K562 (cell line): Measurements from ENCODE around the gene PPP2R5A. TPM values are rescaled to one million over a fixed set of nuclear protein-coding genes. Genes with fewer than 3 reads are reported as not detected.

Experiments used
- ARID2 ChIP-seq: fragments of 450-650 bp; IDR thresholded peaks from 2 replicates; pipeline ENCODE4 v1.6.1; 2017; ENCODE audit warnings: antibody characterized with exemption, mild to moderate bottlenecking
- CCAR2 ChIP-seq: fragments of 200-400 bp; formaldehyde crosslinking; IDR thresholded peaks from 2 replicates; pipeline ENCODE4 v1.6.1; 2017; ENCODE audit warnings: mild to moderate bottlenecking, low read depth, low read length
- EGR1 ChIP-seq: fragments of 450-650 bp; conservative IDR thresholded peaks from 2 replicates; pipeline ENCODE4 v1.6.1; 2017; ENCODE audit warnings: mild to moderate bottlenecking
- EP400 ChIP-seq: fragments of 450-650 bp; IDR thresholded peaks from 2 replicates; pipeline ENCODE4 v1.6.1; 2017; ENCODE audit warnings: antibody characterized with exemption, mild to moderate bottlenecking, moderate library complexity
- FOXJ3 ChIP-seq: sonication (generic); formaldehyde crosslinking; IDR thresholded peaks from 2 replicates; pipeline ENCODE4 v1.4.0; 2020; ENCODE audit warnings: mild to moderate bottlenecking, missing genetic modification reagents
- GATAD2A ChIP-seq: fragments of 450-650 bp; IDR thresholded peaks from 2 replicates; pipeline ENCODE4 v1.6.1; 2017
- GTF2E2 ChIP-seq: fragments of 200-800 bp; sonication (Bioruptor generic); IDR thresholded peaks from 2 replicates; pipeline ENCODE4 v1.6.1; 2016; ENCODE audit warnings: missing genetic modification characterization, missing compliant biosample characterization
- HOMEZ ChIP-seq: fragments of 250-450 bp; sonication (Bioruptor Pico); IDR thresholded peaks from 2 replicates; pipeline ENCODE4 v1.4.0; 2020; ENCODE audit warnings: mild to moderate bottlenecking, moderate library complexity
- LEF1 ChIP-seq: fragments of 450-650 bp; IDR thresholded peaks from 2 replicates; pipeline ENCODE4 v1.6.1; 2016; ENCODE audit warnings: mild to moderate bottlenecking
- MAZ ChIP-seq, 2 experiments: fragments of 450-650 bp in 1 of 2; sonication (generic) in 1 of 2; formaldehyde crosslinking; IDR thresholded peaks in 1 of 2; conservative IDR thresholded peaks in 1 of 2; 2 replicates each; pipeline versions ENCODE4 v1.4.0 to v1.5.0; 2020; ENCODE audit warnings: mild to moderate bottlenecking in 1 of 2, missing genetic modification reagents in 1 of 2
- MBD2 ChIP-seq: sonication (generic); IDR thresholded peaks from 2 replicates; pipeline ENCODE4 v1.6.1; 2016; ENCODE audit warnings: low read depth, borderline replicate concordance
- MEF2D ChIP-seq: conservative IDR thresholded peaks from 2 replicates; pipeline ENCODE4 v1.6.1; 2016; ENCODE audit warnings: low read depth, missing genetic modification characterization, missing compliant biosample characterization
- NCOA6 ChIP-seq: fragments of 450-650 bp; IDR thresholded peaks from 2 replicates; pipeline ENCODE4 v1.6.1; 2017; ENCODE audit warnings: mild to moderate bottlenecking
- NFE2L1 ChIP-seq: fragments of 450-650 bp; IDR thresholded peaks from 2 replicates; pipeline ENCODE4 v1.6.1; 2016; ENCODE audit warnings: missing genetic modification characterization, low read depth, mild to moderate bottlenecking, missing compliant biosample characterization, moderate library complexity, borderline replicate concordance
- NR4A1 ChIP-seq, 2 experiments: fragments of 250-450 bp in 1 of 2; fragments of 450-650 bp in 1 of 2; sonication (Bioruptor Pico) in 1 of 2; IDR thresholded peaks; 2 replicates each; pipeline versions ENCODE4 v1.4.0 to v1.6.1; 2016 to 2020; ENCODE audit warnings: mild to moderate bottlenecking in 2 of 2, missing compliant biosample characterization in 1 of 2, missing genetic modification characterization in 1 of 2, moderate library complexity in 1 of 2
- PHTF2 ChIP-seq: fragments of 250-450 bp; sonication (Bioruptor Pico); IDR thresholded peaks from 2 replicates; pipeline ENCODE4 v1.5.0; 2021; ENCODE audit warnings: mild to moderate bottlenecking
- PRMT5 ChIP-seq: sonication (generic); formaldehyde crosslinking; IDR thresholded peaks from 2 replicates; pipeline ENCODE4 v1.5.0; 2020; ENCODE audit warnings: missing genetic modification reagents
- RB1 ChIP-seq: fragments of 450-650 bp; IDR thresholded peaks from 2 replicates; pipeline ENCODE4 v1.6.1; 2017; ENCODE audit warnings: low read depth, mild to moderate bottlenecking
- SIX5 ChIP-seq, 2 experiments: IDR thresholded peaks; 2 replicates each; pipeline ENCODE4 v1.6.1; 2011; ENCODE audit warnings: low read length in 2 of 2, borderline replicate concordance in 1 of 2, low read depth in 1 of 2, mild to moderate bottlenecking in 1 of 2, moderate library complexity in 1 of 2; ENCODE audit not compliant: insufficient read depth in 1 of 2
- SMARCC2 ChIP-seq: fragments of 450-650 bp; IDR thresholded peaks from 2 replicates; pipeline ENCODE4 v1.6.1; 2017; ENCODE audit warnings: antibody characterized with exemption, moderate library complexity, mild to moderate bottlenecking, low read depth
- SMC3 ChIP-seq: conservative IDR thresholded peaks from 2 replicates; pipeline ENCODE4 v1.6.1; 2011; ENCODE audit warnings: low read depth, low read length, improper control_type of control experiment; ENCODE audit not compliant: insufficient read depth
- THRB ChIP-seq: fragments of 450-650 bp; formaldehyde crosslinking; conservative IDR thresholded peaks from 2 replicates; pipeline ENCODE4 v1.4.0; 2022; ENCODE audit warnings: mild to moderate bottlenecking, missing genetic modification characterization
- ZNF253 ChIP-seq: fragments of 250-450 bp; sonication (Bioruptor Pico); conservative IDR thresholded peaks from 2 replicates; pipeline ENCODE4 v1.6.1; 2021; ENCODE audit warnings: mild to moderate bottlenecking
- ZNF436 ChIP-seq: fragments of 250-450, 450-650 bp; sonication (Bioruptor Pico); formaldehyde crosslinking; IDR thresholded peaks from 2 replicates; pipeline ENCODE4 v1.7.0; 2020; ENCODE audit warnings: mild to moderate bottlenecking
- ZNF449 ChIP-seq: fragments of 250-450 bp; sonication (Bioruptor Pico); IDR thresholded peaks from 2 replicates; pipeline ENCODE4 v1.8.0; 2022; ENCODE audit warnings: moderate library complexity, mild to moderate bottlenecking, inconsistent platforms
- ZNF778 ChIP-seq: fragments of 450-650 bp; formaldehyde crosslinking; IDR thresholded peaks from 2 replicates; pipeline ENCODE4 v1.4.0; 2020; ENCODE audit warnings: mild to moderate bottlenecking, moderate library complexity
- polyA plus RNA-seq, 8 experiments: library from polyadenylated mRNA; depleted of rRNA in 4 of 8; stranded (reverse) in 5 of 8; unstranded in 3 of 8; fragments of >200 nt; fragmentation: Nextera tagmentation in 2 of 8; fragmentation: Illumina TruSeq in 1 of 8; extraction: Ambion mirVana in 2 of 8; extraction: Trizol in 1 of 8; gene quantifications; 2 replicates each; pipeline versions ENCODE4 v1.2.1 to v1.2.3, GENCODE V29; 2011 to 2014; ENCODE audit warnings: inconsistent platforms in 1 of 8, missing spikeins in 1 of 8
- total RNA-seq, 7 experiments: library from RNA; depleted of rRNA in 6 of 7; stranded (reverse); fragments of >200 nt in 6 of 7; fragmentation: Illumina TruSeq in 2 of 7; extraction: Trizol in 2 of 7; gene quantifications; 2 replicates each; pipeline versions ENCODE4 v1.2.1 to v1.2.3, GENCODE V29; 2011 to 2021; ENCODE audit warnings: low replicate concordance in 1 of 7

Gene PPP2R5A
- total and polyA plus RNA-seq, 9 of the 15 experiments (the other 6 are each of a cell fraction or from before 2014, with no cell fraction given): 26.9 to 106 (median 64.3) TPM

GRCh38 chr1:212242985-212243308 is 42.3 kb upstream of the PPP2R5A start (continued):
- TF ChIP-seq LEF1 (no peak), SIX5 (IDR thresholded peaks at IDR 0.05; ENCODE audit: borderline replicate concordance in 1 of 2, insufficient read depth in 1 of 2, low read depth in 1 of 2, low read length in 2 of 2) (no peak), ARID2 (no peak), CCAR2 (no peak), HOMEZ (CRISPR knock-in tag) (no peak), ZNF253 (no peak), MBD2 (no peak), ZNF778 (CRISPR knock-in tag) (no peak), NFE2L1 (tag) (no peak), EGR1 (no peak; the same call in 1 of the 2 replicates), ZNF449 (CRISPR knock-in tag) (no peak), PHTF2 (CRISPR knock-in tag) (no peak), NCOA6 (no peak), GATAD2A (peak; percentile 65; the same call in 1 of the 2 replicates), EP400 (no peak), RB1 (0 out of 2 replicates have a peak, but pooled peaks have one; percentile 15), NR4A1 (CRISPR knock-in tag; IDR thresholded peaks at IDR 0.05) (no peak), NR4A1 (tag; IDR thresholded peaks at IDR 0.05) (no peak), SMC3 (no peak), SMARCC2 (no peak), MAZ (CRISPR knock-in tag; conservative IDR thresholded peaks at IDR 0.05 in 1 of 2, IDR thresholded peaks at IDR 0.05 in 1 of 2) (0 out of 4 replicates have a peak, but pooled peaks of 1 of the 2 experiments have one; percentile 2), GTF2E2 (tag) (no peak), THRB (CRISPR knock-in tag) (no peak), PRMT5 (no peak), FOXJ3 (no peak), ZNF436 (no peak), MEF2D (no peak)
